ENCODE results near the gene ADAMTS16. TPM values are rescaled to one million over a fixed set of nuclear protein-coding genes. Genes with fewer than 3 reads are reported as not detected.
"Not testable (repeated sequence)": the region's sequence is repeated elsewhere in the genome, so short reads cannot be mapped to it uniquely, and the experiment has no call there.

The ADAMTS16 gene
- total and polyA plus RNA-seq, 2 donors (not counting 3 experiments of a cell fraction or from before 2014, with no cell fraction given): not detected

DNA sequence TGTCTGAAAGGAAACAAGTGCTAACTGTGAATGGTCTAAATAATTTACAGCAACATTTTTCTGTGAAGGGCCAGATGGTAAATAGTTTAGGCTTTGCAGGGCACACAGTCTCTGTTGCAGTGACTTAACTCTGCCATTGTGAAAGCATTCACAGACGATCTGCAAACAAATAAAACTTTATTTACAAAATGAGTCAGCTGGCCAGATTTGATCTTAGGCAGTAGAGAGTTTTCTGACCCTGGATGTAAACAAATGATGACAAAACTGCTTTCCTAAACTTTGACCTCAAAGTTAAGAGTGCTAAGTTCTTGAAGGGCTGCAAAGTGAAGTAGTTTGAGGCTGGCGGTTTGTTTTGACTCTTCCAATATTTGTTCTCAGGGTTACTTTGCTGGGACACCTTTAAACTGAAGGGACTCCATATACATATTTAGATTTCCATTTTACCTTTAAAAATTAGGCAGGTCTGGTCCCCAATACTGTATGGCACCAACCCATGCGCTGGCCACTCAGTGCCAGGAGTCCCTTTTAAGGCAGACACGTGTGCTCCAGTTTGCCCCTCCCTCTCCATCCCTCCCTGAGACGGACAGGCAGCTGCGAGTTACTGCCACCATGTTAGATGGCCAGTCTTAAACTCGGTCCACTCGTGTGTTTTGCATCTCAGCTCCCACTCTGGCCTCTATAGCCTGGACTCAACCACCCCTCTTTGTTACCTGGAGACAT is 4.0 kb upstream of the ADAMTS16 start:
- Histone ChIP-seq H3K36me3 (ENCODE audit: control insufficient read depth in 2 of 2, extremely low read depth in 1 of 2, insufficient read depth in 2 of 2, low read length in 2 of 2) (no peaks in the 10 kb centered on the region), H4K20me1 (replicated peaks; ENCODE audit: control insufficient read depth, extremely low read depth, insufficient read depth, low read length) (no peaks in the 10 kb centered on the region), H3K4me3 (replicated peaks in 1 of 3; ENCODE audit: insufficient read depth in 1 of 3, low read depth in 1 of 3, low read length in 3 of 3) (no peak overlapping the region), H3K79me2 (ENCODE audit: control insufficient read depth, insufficient read depth, low read length) (no peaks in the 10 kb centered on the region), H3K27ac (ENCODE audit: insufficient read depth, low read depth, low read length) (no peak overlapping the region), H2AFZ (ENCODE audit: low read depth, low read length) (no peak overlapping the region), H3K4me1 (ENCODE audit: control insufficient read depth, extremely low read depth, insufficient read depth, low read length) (no peaks in the 10 kb centered on the region), H3K9me1 (replicated peaks; ENCODE audit: control insufficient read depth, extremely low read depth, insufficient read depth, low read length) (no peaks in the 10 kb centered on the region), H3K9ac (replicated peaks; ENCODE audit: extremely low read depth, insufficient read depth, low read length) (no peak overlapping the region), H3K27me3 (ENCODE audit: control insufficient read depth in 2 of 2, insufficient read depth in 2 of 2, low read length in 2 of 2) (peaks cover 6 to 10% of the 10 kb centered on the region in 2 experiments), H3K9me3 (replicated peaks; ENCODE audit: control insufficient read depth, insufficient read depth, low read length) (no peaks in the 10 kb centered on the region), H3K4me2 (ENCODE audit: insufficient read depth, low read length) (no peak overlapping the region)
- DNase-seq (ENCODE audit: low read depth, low spot score): no peak
- intact Hi-C loops (cut with micrococcal nuclease): no loop called here
- FAIRE-seq: no peak
- CTCF ChIA-PET: no interaction called here
- TF ChIP-seq MAX (IDR thresholded peaks at IDR 0.05; ENCODE audit: insufficient read depth, insufficient read length) (no peak), FOS (IDR thresholded peaks at IDR 0.05; ENCODE audit: borderline replicate concordance, insufficient read depth, low read length) (no peak), CTCF (IDR thresholded peaks at IDR 0.05; ENCODE audit: extremely low read depth in 1 of 2, insufficient read depth in 1 of 2, low read depth in 1 of 2, low read length in 2 of 2) (no peak), JUN (IDR thresholded peaks at IDR 0.05; ENCODE audit: borderline replicate concordance, insufficient read depth, insufficient read length, low read depth) (no peak), EZH2 (IDR thresholded peaks at IDR 0.05; ENCODE audit: borderline replicate concordance, low read depth, low read length, severe bottlenecking) (no peak), MYC (IDR thresholded peaks at IDR 0.05; ENCODE audit: low read depth, low read length) (no peak), GATA2 (IDR thresholded peaks at IDR 0.05; ENCODE audit: insufficient read depth, insufficient read length, low read depth, low read length) (no peak), POLR2A (IDR thresholded peaks at IDR 0.05; ENCODE audit: low read depth, low read length) (no peak), POLR2AphosphoS5 (IDR thresholded peaks at IDR 0.05; ENCODE audit: insufficient read depth, low read depth, low read length) (no peak)
- POLR2A ChIA-PET: no interaction called here
- dilution Hi-C loops (cut with MboI; ENCODE audit: extremely low pct_ligation_motif_present, low sequenced_read_pairs): no loop called here
- no TSS peak for BruUV-seq (replicated peaks)

DNA sequence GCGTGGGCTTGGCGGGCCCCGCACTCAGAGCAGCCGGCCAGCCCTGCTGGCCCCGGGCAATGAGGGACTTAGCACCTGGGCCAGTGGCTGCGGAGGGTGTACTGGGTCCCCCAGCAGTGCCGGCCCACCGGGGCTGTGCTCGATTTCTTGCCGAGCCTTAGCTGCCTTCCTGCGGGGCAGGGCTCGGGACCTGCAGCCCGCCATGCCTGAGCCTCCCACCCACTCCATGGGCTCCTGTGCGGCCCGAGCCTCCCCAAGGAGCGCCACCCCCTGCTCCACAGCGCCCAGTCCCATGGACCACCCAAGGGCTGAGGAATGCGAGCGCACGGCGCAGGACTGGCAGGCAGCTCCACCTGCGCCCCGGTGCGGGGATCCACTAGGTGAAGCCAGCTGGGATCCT is 2.3 kb upstream of the ADAMTS16 start:
- not testable (repeated sequence) for FAIRE-seq; H3K9me1 ChIP-seq (replicated peaks; ENCODE audit: control insufficient read depth, extremely low read depth, insufficient read depth, low read length)
- CTCF ChIA-PET: interaction anchor here (3.7 kb wide), 1 partner anchor 281 kb away, joined by 31 read pairs; no protein-coding TSS in a partner anchor

More for the DNA sequence above, 2.3 kb upstream of the ADAMTS16 start:
- DNase-seq (ENCODE audit: low read depth, low spot score); intact Hi-C loops (cut with micrococcal nuclease); H3K9ac ChIP-seq (replicated peaks; ENCODE audit: extremely low read depth, insufficient read depth, low read length); H2AFZ ChIP-seq (ENCODE audit: low read depth, low read length); H3K4me3 ChIP-seq (replicated peaks in 1 of 3; ENCODE audit: insufficient read depth in 1 of 3, low read depth in 1 of 3, low read length in 3 of 3); BruUV-seq (replicated peaks); H3K4me1 ChIP-seq (ENCODE audit: control insufficient read depth, extremely low read depth, insufficient read depth, low read length); H3K4me2 ChIP-seq (ENCODE audit: insufficient read depth, low read length); H3K36me3 ChIP-seq (ENCODE audit: control insufficient read depth in 2 of 2, extremely low read depth in 1 of 2, insufficient read depth in 2 of 2, low read length in 2 of 2); H4K20me1 ChIP-seq (replicated peaks; ENCODE audit: control insufficient read depth, extremely low read depth, insufficient read depth, low read length); H3K9me3 ChIP-seq (replicated peaks; ENCODE audit: control insufficient read depth, insufficient read depth, low read length); H3K27ac ChIP-seq (ENCODE audit: insufficient read depth, low read depth, low read length); dilution Hi-C loops (cut with MboI; ENCODE audit: extremely low pct_ligation_motif_present, low sequenced_read_pairs); H3K79me2 ChIP-seq (ENCODE audit: control insufficient read depth, insufficient read depth, low read length); POLR2A ChIA-PET: not testable (repeated sequence)
- H3K27me3 ChIP-seq (ENCODE audit: control insufficient read depth in 2 of 2, insufficient read depth in 2 of 2, low read length in 2 of 2): peaks cover 9 to 13% of the 10 kb centered on the region in 2 experiments

All from endothelial cell of umbilical vein (primary cell).